GM10266 (cell line): ENCODE measurements around the gene SCGB1A1.

Experiments
- DNase-seq: peaks from one replicate; pipeline ENCODE4 v3.0.0; 2012; ENCODE audit errors: extremely low spot score
- TF ChIP-seq, protein P1 (sequence below): IDR thresholded peaks from 2 replicates; pipeline ENCODE4 v1.5.1; 2012; ENCODE audit warnings: mild to moderate bottlenecking, low read depth; ENCODE audit not compliant: control insufficient read depth, insufficient read depth; ENCODE audit errors: missing control alignments

Gene SCGB1A1

DNA sequence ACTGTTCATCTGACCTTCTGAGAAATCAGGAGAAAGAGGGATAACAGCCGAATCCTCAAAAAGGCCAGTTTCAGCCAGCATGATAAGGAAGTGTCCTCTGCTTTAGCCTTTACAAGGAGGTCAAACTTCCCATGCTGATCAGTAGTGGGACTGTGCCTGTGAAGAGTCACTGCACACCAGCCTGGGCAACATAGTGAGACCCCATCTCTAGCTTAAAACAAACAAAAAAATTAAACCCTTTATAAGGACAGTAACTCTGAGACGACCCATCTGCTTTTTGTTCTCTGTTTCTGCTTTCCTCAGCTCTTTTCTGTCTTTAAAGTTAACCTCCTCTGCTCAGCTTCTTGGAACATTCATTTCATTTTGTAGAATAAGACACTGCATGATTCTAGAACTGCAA is 49.7 kb downstream of the SCGB1A1 start:
- TF ChIP-seq, protein P1, sequence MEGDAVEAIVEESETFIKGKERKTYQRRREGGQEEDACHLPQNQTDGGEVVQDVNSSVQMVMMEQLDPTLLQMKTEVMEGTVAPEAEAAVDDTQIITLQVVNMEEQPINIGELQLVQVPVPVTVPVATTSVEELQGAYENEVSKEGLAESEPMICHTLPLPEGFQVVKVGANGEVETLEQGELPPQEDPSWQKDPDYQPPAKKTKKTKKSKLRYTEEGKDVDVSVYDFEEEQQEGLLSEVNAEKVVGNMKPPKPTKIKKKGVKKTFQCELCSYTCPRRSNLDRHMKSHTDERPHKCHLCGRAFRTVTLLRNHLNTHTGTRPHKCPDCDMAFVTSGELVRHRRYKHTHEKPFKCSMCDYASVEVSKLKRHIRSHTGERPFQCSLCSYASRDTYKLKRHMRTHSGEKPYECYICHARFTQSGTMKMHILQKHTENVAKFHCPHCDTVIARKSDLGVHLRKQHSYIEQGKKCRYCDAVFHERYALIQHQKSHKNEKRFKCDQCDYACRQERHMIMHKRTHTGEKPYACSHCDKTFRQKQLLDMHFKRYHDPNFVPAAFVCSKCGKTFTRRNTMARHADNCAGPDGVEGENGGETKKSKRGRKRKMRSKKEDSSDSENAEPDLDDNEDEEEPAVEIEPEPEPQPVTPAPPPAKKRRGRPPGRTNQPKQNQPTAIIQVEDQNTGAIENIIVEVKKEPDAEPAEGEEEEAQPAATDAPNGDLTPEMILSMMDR: no peak
- no peak for DNase-seq

GRCh38 chr11:62471603-62472002 is 52.8 kb downstream of the SCGB1A1 start:
- no peak for DNase-seq
- TF ChIP-seq, protein P1: no peak

GRCh38 chr11:62472063-62472884 is 53.4 kb downstream of the SCGB1A1 start:
- TF ChIP-seq, protein P1: no peak
- DNase-seq: no peak
